GM18867 (cell line): Measurements from ENCODE around the gene ACTR3C.
"Not testable (repeated sequence)": the region's sequence is repeated elsewhere in the genome, so short reads cannot be mapped to it uniquely, and the experiment has no call there.

Experiments used
- ATAC-seq: cut with Tn5 transposase; IDR thresholded peaks from one replicate; pipeline ENCODE4 v1.9.1; 2021; ENCODE audit warnings: mild to moderate bottlenecking, moderate library complexity; ENCODE audit not compliant: unreplicated experiment

ACTR3C gene

DNA sequence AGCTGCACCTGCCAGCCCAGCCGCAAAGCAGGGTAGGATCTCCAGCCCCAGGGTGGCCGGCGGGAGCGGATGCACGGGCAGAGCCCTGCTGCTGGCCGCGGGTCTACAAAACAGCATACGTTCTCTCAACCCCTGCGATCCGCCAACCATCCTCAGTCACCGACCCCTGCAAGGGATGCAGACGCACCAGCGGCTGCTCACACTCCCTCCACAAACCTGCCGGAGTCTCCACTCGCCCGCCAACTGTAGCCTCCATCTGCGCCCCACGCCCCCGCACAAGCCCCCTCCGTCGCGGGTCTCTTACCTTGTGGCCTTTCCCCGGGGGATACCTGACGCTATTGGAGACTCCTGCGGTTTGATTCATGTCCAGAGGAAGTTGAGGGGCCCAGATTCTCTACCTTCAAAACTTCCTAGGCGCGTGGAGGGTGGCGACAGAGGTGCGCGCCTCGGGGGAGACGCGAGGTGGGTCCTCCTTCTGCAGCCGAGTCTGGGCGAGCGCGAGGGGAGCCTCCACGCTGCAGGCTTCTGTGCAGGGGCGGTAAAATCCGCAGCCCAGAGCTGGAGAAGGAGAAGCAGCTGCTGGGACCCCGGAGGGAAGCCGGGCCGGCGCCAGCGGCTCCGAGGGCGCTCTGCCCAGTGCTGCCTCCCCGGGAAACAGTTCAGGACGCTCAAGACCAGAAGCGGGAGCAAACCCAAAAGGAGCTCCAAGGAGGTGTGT is 103.2 kb downstream of the ACTR3C start:
- not testable (repeated sequence) for ATAC-seq

DNA sequence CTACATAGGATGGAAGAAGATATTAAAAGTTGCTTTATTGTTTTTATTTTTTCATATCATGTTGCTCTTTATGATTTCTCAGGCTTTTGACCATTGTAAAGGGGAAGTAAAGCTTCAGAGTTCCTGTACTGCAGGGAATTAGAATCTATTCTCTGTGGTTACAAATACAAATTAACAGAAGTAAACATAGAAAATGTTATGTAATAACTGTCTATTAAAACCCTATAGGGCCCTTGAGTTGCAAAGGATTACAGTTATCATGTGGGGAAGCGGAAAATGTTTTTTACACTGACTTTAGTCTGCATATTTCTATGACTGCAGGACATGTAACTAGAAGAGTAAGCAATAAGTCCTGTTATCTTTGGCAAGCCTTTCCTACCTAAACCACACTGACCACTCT is 116.5 kb downstream of the ACTR3C start:
- ATAC-seq: not testable (repeated sequence)

DNA sequence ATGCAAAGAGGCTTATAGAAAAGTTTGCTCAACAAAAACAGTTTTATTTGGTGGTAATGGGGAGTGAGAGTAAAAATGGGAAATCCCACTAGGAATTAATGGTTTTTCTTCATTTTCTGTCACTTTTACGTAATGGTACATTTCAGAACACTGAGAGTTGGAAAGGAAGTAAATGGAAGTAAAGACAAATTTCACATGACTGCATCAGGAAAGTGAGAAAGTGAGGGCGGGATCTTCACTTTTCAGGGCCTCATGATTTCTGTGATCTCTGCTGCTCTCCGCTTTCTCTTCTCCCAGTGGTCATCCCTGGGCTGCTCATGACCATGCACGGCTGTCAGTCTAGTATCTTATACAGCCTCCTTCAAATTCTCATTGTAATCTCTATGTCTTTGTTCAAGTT is 117.5 kb downstream of the ACTR3C start:
- ATAC-seq: not testable (repeated sequence)

DNA sequence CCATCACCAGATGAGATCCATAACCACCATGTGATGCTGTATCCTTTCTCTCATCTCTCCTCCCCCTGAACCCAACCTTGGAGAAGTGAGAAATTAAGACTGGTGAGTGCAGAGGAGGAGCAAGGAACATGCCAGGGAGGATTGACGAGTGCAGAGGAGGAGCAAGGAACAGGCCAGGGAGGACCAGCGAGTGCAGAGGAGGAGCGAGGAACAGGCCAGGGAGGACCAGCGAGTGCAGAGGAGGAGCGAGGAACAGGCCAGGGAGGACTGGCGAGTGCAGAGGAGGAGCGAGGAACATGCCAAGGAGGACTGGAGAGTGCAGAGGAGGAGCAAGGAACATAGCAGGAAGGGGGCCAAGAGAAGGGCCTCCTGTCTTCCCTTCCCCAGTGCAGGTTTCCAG is 118.8 kb downstream of the ACTR3C start:
- ATAC-seq: not testable (repeated sequence)

DNA sequence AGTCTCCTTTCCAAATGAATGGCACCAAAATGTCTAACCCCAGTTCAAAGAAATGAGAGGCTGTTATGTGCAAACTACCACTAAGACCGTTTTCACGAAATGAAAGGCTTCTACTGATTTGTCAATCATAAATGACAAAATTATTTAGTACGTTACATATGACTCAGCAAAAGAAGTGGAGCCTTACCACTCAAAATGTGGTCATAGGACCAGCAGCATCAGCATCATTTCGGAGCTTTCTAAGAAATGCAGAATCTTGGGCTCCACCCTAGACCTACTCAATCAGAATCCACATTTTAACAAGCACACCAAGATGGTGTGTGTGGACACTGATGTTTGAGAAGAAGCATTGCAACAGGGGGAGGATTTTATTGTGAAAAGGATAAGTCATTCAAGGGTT is 120.5 kb downstream of the ACTR3C start:
- ATAC-seq: not testable (repeated sequence)
